ENCODE measurements around the gene CEACAM18.
"Not testable (repeated sequence)": the region's sequence is repeated elsewhere in the genome, so short reads cannot be mapped to it uniquely, and the experiment has no call there.

The CEACAM18 gene

GRCh38 chr19:51462276-51462675 lies 16.1 kb upstream of the CEACAM18 start:
- no peak for DNase-seq

DNA sequence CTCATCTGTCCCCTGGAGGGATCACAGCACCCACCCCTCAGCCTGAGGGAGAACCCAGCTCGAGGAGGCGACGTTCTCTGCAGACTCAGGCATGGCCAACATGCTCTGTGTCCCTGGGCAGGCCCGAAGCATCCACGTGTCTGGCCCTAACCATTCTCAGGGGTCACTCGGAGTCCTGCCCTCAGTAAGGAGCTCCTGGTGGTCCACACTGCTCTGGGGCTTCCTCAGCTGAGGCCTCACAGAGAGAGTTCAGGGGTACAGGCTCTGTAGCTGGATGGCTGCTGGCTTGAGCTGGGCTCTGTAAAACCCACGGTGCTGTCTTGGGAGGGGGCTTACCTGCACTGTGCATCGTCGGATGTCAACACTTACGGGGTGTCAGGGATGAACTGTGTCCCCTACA lies 15.7 kb upstream of the CEACAM18 start:
- no peak for DNase-seq

- DNase-seq = not testable (repeated sequence)
These were observed 14.3 kb upstream of the CEACAM18 start for GRCh38 chr19:51463976-51464581.

DNA sequence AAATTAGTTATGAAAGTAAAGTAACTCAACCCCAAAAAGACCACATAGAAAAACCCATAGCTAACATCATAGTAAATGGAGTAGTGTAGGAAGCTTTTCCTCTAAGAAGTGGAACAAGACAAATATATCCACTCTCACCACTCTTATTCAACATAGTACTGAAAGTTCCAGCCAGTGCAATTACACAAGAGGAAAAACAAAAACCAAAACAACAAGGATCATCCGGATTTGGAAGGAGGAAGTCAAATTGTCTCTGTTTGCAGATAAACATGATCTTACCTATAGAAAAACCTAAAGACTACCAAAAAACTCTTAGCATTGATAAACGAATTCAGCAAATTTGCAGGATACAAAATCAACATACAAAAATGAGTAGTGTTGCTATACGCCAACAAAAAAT lies 11.6 kb upstream of the CEACAM18 start:
- no peak for DNase-seq

GRCh38 chr19:51467864-51468544 lies 10.3 kb upstream of the CEACAM18 start:
- DNase-seq = no peak

- DNase-seq = no peak
These were observed 9.8 kb upstream of the CEACAM18 start for GRCh38 chr19:51468545-51468920.

GRCh38 chr19:51469162-51469561 lies 9.2 kb upstream of the CEACAM18 start:
- no peak for DNase-seq

DNA sequence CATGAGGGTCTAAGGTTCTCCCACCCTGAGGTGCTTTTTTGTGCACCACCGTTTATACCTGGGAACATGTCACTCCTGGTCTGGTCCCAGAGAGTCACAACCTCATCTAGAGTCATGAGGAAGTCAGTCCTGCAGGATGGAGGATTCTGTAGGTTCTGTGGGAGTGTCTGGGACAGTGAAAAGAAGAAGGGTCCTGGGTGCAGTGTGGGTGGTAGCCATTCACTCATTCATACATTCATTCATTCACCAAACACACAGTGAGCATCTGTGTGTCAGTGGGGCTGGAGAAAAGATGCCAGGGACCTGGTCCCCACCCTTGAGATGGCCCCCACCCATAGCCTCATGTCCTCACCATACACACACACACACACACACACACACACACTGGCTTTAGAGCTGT lies 8.7 kb upstream of the CEACAM18 start:
- no peak for DNase-seq

- DNase-seq = no peak
These were observed 7.4 kb upstream of the CEACAM18 start for GRCh38 chr19:51470966-51471365.

GRCh38 chr19:51471527-51471926 lies 6.8 kb upstream of the CEACAM18 start:
- DNase-seq = no peak

DNA sequence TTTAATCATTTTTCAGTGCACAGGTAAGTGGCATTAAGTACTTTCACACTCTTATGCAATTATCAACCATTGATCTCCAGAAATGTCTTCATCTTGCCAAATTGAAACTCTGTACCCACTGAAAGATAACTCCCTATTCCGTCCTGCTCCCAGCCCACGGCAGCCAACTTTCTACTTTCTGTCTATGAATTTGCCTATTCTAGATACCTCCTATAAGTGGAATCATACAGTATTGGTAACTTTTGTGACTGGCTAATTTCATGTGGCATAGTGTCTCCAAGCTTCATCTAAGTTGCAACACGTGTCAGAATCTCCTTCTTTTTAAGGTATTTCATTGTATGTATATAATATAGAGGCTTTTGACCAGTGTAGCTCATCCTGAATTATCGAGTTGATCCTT lies 5.7 kb upstream of the CEACAM18 start:
- no peak for DNase-seq

GRCh38 chr19:51473009-51473707 lies 5.2 kb upstream of the CEACAM18 start:
- peak; percentile 58 for DNase-seq

- DNase-seq = no peak
These were observed 2.2 kb upstream of the CEACAM18 start for GRCh38 chr19:51476164-51476563.

DNA sequence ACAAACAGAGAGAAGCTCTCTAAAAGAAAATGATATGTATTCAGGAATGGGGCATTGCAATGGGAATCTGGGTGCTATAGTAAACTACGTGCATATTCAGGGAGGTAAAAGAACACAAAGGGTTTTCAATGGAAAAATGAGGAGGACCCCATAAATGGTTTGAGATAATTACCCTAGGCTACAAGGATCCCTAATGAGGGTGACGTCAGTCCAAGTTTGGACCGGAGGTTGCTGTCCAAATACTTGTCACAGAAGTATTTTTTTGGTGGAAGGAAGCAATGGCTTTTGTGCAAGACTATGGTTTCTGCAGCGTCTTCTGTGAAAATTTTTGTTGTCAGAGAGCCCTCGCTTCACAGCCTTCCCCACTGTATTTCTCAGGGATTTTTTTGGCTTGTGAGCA lies 995 bp upstream of the CEACAM18 start:
- no peak for DNase-seq

DNA sequence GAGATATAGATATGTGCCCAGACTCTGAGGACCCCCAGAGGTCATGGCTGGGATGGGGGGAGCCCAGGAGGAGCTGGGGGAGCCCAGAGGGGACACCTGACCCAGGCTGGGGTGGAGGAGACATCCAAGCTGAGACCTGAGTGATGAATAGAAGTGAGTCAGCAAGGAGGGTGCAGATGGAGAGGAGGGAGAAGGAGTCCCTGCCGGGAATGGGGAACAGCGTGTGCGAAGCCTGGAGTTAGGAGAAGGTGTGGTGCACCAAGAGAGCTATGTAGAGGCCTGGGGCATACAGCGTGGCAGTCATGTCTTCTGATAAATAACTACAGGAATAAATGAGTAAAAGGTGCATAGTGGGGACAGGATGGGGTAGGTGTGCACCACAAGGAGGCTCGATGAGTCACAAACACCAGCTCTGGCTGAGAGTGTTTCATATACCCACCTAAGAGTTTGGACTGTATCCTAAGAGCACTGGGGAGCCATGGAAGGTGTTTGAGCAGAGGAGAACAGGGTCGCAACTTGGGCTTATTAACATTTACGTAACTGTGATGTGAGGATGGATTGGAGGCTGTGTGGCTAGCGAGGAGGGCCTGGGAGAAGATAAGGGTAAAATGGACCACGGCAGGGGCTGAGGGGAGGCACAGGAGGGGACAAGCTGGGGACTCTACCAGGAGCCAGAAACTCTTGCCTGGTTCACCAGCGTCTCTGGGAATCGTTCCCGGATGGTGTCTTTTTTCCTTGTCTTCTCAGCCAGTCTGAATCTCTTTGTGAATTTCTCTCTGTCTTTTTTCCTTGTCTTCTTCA lies 1.4 kb downstream of the CEACAM18 start:
- no peak for DNase-seq

GRCh38 chr19:51480590-51480989 lies 2.3 kb downstream of the CEACAM18 start:
- no peak for DNase-seq

DNA sequence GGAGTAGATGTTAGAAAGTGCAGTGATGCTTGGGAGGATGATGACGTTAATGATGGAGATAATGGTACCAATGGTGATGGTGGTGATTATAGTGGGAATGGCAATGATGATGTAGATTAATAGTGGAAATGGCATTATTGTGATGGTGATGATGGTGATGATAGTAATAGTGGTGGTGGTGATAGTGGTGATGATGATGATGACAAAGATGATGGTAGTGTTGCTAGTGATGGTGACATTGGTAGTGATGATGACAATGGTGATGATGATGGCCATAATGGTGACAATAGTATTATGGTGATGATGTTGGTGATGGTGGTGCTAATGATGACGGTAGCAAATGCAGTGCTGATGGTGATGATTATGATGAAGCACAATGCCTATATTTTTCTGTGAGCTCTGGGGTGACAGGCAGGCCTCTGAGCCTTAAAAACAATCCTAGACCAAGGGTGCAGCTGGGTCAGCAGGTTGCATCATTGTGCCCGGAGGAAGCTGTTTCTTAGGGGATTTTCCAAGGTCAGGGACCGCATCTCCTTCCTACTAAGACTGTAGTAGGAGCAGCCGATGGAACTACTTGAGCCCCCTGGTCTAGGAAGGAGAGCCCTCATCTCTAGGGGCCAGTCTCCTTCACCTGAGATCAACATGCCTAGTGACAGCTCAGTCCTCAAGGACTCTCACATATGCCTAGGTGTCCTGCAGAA lies 7.8 kb downstream of the CEACAM18 start:
- no peak for DNase-seq

DNA sequence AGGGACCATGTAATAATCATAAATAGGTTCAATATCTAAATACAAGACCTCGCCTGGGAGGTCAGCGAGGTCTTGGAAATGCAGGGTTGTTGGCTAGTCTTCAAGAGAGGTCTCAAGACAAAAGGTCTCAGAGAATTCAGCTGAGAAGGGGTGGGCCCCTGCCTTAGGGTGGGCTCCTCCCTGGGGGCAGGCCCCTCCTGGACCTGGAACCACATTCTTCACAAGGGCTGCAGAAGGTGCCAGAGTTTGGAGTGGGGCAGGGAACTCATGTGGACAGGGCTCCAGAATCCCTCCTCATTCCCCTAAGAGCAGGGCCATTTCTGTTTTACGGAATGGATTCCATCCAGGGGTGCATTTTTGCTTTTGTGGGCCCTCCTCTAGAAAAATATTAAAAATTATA lies 10.2 kb downstream of the CEACAM18 start:
- DNase-seq = no peak

DNA sequence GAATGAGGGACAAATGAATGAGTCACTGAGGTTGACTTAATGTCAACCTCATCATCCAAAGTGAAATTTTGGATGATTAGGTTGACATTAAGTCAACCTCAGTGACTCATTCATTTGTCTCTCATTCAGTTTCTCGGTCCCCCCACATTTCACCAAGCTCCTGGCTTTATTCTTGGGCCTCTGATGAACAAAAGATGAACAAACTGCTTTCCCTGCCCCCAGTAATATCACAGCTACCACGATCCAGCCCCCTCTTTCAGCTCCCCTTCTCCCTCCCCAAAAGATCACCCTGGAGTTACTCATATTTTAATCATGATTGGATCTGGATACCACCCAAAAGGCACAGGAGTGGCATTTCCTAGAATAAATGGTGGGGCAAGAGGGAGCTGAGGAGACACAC lies 10.8 kb downstream of the CEACAM18 start:
- DNase-seq = no peak

GRCh38 chr19:51490676-51491075 lies 12.3 kb downstream of the CEACAM18 start:
- DNase-seq = no peak

DNA sequence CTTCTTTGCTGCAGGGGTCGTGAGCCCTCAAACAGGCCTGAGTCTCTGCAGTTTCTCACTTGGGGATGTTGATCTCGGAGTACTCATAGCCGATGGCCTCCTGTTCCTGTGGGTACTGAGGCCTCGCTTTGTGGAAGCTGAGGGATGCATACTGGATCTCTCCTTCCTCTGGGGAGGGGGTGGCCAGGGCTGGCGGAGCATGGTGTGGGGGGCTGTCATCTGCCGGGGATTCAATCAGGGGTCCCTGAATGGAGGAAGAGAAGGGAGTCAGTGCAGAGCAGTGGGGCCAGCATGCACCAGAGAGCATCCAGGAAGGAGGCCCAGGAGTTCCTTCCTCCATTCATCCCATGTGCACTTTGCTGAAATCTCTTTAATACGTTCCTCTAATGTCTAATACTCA lies 13.2 kb downstream of the CEACAM18 start:
- no peak for DNase-seq

DNA sequence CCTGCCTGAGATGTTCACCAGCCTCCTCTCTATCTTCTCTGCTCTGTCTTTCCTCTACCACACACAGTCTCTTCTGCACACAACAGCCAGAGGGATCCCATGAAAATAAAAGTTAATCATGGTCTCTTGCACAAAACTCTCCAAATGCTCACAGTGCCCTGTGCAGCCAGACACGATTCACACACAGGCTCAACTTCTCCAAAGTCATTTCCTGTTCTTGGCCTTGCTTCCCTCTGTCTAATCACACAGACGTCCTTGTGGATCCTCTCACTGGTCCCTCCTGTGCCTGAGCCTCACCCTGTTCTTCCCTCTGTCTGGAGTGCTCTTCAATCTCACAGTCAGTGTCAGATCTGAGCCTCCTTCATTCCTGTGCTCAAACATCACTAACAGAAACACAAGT lies 15.4 kb downstream of the CEACAM18 start:
- DNase-seq = no peak

DNA sequence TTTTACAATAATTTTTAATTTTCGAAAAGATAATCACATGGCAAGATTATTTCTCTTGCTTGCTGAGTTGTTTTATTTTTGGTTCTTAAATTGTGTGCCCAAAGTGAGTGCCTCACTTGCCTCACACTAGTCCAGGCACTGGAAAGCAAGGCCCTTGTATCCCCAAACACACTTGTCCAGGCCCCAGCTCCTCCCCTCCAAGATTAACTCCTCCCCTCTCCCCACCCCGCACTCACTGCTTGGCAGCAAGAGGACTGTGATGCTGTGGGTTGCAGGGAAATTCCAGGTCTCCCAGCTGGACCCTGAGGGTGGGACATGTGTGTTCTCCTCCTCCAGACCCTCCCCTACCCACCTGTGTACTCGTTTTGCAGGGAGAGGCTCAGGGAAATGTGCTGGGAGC lies 19.3 kb downstream of the CEACAM18 start:
- no peak for DNase-seq
